Activated CD4-positive, CD25-positive, alpha-beta regulatory T cell treated with anti-CD3 and anti-CD28 coated beads, Interleukin-2, amount 50 U/mL, for 72 hours (primary cell): Measurements from ENCODE around the gene TLR7.

Experiments used
- DNase-seq: peaks from one replicate; pipeline ENCODE4 v3.0.0; 2021

TLR7 gene

DNA sequence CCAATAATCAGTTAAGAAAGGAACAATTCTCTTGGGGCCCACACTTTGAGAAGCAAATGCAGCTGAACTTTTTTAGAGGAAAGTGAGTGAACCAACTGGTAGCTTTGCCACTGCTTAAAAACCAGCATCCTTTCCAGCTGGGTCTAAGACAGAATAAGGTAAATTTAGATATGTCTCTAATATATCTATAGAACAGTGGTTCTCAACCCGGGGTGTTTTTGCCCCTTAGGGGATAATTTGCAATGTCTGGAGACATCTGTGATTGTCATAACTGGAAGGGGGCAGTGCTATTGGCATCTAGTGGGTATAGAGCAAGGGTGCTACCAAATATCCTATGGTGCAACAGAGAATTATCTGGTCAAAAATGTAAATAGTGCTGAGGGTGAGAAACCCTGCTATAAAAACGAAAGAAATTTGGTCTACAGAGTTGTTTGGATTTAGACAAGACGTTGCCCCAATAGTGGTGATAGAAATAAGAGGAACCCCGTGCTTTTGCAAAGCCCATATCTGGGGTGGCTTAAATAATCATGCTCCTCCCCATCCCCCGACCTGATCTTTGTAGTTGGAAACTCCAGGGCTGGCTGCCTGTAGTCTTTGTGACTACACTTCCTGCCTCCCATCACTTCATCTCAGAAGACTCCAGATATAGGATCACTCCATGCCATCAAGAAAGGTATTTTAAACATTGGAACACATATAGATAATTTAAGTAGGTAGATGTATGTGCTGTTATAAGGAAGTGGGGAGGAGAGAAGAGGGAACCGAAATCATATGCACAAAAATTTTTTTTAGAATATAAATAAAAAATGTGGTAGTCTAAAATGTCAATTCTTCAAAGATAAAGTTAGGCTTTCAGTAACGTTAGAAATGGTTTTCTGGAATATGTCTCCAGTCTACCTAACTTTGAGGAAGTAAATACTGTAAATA lies at the start of gene TLR7:
Gene TLR7, plus strand, starts transcription at position 622 of the 927 bp plus-strand sequence. CDS start 507 bp downstream, outside the sequence.
- DNase-seq: no peak

DNA sequence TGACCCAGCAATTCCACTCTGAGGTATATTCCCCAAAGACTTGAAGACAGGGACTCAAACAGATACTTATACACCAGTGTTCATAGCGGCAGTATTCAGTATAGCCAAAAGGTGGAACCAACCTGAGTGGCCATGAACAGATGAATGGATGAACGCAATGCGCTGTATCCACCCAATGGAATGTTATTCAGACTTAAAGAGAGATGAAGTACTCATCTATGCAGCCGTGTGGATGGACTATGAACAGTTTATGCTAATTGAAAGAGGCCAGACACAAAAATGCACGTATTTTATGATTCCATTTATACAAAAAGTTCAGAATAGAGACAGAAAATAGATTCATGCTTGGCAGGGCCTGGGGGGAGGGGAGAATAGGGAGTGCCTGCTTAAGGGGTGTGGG lies 49.3 kb upstream of the TLR7 start:
- DNase-seq: no peak

DNA sequence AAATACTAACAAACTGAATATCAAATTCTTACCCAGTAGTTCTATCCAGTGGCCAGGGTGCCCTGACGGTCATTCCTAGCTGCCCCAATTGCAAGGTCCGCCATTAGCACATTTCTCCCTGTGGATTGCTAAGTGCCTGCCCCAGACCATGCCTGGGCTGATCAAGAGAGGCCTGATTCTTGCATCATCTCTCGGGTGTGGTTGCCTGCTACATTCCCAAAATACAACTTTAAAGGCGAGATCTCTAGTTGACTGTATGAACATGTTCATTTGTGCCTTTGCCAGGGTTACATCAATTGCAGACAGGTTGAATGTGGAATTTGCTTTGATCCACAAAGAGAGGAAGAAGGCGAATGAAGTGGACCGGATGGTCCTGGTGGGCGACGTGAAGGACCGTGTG lies 47.6 kb upstream of the TLR7 start:
- no peak for DNase-seq

DNA sequence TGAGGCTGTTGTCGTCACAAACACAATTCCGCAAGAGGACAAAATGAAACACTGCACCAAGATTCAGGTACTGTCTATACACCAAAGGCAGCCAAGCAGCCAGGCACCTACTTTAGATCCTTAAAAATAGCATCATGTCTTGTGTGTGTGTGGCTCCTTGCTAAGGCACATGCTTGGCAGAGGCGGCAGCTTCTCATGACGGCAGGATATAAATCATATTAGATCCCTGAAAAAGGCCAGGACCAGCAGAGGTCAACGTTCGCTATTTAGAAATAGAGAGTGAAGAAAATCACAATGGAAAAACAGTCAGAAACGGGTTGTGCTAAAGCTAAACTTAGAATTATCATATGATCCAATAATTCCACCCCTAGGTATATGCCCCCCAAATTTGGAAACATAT lies 46.1 kb upstream of the TLR7 start:
- no peak for DNase-seq

DNA sequence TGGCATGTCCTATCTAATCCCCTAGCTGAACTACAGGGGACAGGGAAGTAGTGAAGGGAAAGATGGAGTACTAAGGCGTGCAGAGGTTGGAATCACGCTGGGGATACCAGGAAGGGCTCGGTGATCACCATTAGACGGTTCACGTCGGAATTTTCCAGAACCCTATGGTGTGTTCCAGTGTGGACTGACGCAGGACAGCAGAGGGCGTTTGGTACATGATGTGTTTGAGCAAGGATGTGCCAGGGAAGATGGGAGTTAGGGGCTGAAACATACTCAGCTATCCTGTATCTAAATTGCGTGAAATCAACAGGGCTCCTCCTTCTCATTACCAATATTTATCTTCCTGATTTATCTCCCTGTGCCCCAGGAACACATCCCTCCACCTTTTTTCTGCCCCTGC lies 41.9 kb upstream of the TLR7 start:
- no peak for DNase-seq

DNA sequence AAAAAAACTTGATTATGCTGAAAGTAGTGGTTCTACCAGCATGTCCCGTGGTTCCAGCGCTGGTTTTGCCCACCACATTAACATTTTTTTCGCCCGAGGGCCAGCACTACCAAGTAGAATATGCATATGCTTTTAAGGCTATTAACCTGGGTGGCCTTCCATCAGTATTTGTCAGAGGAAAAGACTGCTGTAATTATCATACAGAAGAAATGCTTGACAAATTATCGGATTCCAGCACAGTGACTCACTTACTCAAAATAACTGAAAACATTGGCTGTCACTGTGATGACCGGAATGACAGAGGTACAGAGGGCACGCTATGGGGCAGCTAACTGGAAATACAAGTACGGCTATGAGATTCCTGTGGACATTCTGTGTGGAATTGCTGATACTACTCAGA lies 41.1 kb upstream of the TLR7 start:
- no peak for DNase-seq

DNA sequence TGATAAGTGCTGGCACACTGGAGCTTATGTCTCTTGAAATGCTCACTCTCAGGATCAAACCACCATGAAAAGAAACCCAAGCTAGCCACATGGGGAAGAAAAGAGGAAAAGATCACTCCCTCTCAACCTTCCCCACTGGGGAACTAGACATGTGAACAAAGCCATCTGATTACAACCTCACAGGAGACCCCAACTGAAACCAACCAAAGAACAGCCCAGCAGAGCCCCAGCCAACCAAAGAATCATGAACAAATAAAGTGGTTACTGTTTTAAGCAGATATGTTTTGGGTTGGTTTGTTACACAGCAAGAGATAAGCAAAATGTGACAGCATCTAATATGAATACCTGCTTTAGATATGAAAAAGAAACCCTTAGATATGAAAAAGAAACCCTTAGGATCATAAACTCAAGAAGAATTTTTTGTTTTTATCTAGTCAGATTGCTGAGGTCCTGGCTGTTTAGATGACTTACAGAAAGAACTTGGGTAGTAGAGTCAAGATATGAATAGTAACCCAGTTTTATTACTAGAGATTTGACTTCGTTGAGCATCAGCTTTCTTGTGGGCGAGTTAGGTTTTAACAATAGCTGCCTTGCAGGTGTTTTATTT lies 23.7 kb upstream of the TLR7 start:
- no peak for DNase-seq

DNA sequence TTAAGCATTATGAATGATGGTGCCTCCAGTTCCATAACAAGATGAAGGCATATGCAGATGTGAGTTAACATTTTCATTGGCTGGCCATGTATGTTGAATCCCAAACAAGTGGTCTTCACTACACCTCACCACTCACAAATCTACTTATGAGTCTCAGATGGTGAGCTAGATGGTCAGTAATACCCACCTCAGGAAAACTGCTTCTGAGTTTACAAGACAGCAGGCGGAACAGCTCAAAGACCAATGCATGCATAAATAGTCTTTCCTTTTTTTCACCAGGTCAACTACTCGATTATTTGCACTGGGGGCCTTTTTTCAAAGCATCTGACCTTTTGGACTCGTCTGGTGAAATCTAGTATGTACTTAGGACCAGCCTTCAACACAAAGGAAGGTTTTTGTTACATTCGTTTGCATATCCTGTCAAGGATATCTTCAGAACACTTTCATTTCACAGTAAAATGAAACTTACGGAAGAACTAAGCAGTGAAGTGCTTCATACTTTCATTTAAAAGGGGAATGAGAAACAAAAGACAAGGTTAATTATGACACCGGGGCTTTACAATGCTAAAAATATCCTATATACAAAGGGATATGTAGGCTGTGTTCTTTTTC lies 23.1 kb upstream of the TLR7 start:
- DNase-seq: no peak

DNA sequence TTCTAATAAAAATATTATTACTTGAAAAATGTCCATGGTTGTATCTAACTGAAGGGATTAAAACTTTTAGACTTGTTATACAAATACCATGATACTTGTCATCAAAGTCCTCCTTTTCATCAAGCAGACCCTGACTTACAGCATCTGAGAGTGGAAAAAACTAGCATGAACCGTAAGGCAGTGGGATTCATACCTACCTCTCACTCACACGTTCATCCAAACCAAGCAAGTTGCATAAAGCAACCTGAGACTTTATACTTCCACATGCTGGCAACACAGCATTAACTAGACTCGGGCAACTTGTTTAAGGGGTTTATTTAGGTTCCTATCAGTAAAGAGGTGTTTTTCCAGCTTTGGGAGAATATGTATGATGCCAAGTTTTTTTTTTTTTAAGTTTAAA lies 22.6 kb upstream of the TLR7 start:
- DNase-seq: no peak

DNA sequence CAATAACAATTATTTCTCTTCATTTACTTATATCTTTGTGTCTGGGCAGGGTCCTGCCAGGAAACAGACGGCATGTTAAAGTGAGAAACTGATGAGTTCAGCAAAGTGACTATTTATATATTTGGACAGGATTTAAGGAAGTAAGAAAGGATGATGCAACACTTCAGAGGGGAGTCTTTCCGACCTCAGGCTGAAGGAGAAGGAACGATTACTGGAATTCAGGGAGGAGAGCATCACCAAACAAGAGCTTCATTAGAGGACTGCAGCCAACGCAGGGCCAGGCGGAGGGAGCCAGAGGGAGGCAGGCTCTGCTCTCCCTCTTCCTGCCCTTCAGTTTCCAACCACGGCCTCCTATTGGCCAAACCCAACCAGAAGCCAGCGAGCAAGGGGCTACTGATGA lies 1.5 kb upstream of the TLR7 start:
- DNase-seq: no peak

DNA sequence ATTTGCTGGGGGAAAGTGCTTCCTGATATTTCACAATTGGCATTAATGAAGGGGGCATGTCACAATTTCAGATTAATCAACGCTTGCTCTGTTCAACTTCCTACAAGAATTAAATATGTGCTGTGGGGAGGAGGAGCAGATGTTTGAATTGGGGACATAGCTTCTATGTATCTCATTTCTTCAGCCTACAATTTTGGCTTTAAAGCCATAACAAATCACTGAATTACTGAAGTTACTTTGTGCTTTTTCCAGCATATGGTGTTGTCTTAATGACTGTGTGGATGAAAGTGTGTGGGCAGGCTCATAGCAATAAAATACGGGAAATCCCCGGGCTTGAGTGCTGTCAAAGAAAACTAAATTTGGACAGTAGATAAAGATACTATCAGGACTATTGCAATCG lies 813 bp downstream of the TLR7 start:
- no peak for DNase-seq

DNA sequence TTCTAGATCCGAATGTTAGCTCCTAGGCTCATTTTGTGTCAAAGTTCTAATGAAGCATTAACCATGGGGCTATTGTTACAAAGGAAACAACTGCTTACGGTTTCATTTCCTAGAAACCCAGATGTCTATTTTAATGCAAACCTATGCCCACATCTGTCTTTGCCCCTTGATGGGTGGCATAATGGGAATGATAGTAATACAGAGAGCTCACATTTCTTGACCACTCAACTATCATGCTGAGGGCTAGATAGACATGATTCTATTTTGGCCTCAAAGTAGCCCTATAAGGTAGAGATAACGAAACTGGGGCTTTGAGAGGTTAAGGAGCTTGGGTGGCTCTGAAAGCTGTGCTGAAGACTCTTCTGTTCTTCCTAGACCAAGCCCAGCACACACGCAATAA lies 1.9 kb downstream of the TLR7 start:
- DNase-seq: no peak

DNA sequence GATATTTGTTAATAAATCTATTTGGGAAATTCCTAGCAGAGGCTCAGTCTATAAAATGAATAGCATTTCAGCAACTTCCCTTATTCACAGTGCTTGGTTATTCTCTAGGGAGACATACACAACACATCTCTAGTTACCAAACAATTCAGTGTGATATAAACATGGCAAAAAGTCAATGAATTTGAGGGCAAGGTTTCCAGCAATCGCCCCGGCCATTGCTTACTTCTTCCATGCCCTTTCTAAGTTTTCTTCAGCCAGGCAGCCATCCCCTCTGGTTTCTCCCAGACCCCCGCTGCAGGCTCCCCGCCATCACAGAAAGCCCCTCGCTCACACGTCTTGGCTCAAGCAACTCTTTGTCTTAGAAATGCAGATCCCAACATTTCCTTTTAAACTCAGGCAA lies 4.4 kb downstream of the TLR7 start:
- DNase-seq: no peak

DNA sequence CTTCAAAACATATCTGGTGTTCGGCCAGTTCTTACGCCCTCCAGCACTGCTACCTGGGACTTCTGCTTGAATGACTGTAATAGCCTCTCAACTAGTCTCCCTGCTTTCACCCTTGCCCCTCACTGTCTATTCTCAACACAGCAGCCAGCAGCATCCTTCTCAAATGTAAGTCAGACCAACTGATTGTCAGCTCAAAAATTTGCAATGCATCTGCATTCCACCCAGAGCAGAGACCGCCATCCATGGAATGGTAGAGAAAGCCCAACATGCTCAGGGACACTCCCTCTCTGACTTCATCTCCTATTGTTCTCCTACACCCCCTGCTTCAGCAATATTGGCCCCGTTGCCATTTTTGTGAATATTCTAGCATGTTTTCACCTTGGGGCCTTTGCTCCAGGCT lies 5.9 kb downstream of the TLR7 start:
- DNase-seq: no peak

DNA sequence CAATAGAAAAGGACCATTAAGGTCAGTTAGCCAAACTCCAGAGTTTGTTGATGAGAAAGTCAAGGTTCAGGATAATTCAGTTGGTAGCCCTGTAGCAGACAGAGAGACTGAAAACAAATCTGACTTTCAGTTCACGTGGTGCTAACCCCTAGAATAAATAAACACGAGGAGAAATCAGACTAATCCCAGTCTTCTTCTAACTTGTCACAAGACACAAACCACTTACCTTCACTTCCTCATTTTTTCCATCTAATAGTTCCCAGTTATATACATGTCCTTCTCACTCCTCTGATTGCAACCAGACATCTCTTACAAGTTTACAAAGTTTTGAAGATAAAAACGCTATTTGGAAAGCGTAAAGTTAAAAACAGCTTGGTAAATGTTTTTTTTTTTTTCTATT lies 7.7 kb downstream of the TLR7 start:
- DNase-seq: no peak

DNA sequence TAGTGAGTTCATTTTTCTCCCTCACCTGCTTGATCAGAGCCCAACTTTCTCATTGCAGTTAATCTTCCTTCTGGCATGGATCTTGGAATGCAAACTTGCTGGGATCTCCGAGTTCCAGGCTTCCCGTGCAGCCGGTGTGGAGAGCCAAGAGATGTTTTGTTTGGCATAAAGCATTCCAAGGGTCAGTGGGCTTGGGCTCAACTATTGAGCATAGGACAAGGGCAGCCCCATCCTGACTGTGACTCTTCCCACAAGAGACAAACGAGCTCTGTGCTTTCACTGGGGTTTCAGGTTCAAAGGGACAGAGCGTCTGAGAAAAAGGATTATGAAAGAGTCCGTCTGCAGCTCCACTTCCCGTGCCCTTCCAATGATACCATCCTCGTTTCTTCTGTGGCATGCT lies 10.5 kb downstream of the TLR7 start:
- DNase-seq: no peak

DNA sequence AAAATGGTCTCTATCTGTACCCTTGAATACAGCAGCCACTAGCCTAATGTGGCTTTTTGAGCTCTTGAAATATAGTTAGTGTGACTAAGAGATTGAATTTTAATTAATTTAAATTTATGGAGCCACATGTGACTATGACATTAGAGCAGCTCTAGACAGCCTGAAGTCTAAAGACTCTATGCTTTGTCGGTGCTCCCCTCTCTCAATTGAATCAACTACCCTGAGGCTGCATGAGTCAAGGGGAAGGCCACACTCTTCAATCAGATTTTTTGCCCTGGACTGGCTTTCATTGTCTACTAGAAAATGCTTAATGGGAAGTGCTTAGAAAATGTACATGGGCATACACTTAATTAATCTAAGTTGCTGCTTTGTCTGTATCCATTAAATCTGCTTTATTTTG lies 11.7 kb downstream of the TLR7 start:
- no peak for DNase-seq

DNA sequence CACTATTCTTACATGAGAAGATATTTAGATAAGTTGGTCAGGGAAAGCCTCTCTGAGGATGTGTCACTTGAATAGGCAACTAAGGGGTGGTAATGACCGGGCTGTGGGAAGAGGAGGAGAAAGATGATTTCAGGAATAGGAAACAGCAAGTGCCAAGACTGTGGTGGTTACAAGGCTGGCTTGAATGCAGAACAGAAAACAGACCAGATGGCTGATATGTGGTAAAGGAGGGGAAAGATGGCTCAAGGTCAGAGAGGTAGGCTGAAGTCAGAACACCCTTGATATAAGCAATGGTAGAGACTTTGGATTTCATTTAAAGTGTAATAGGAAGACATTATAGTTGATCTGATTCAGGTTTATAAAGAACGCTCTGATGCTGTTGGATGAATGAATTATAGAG lies 15.0 kb downstream of the TLR7 start:
- no peak for DNase-seq

DNA sequence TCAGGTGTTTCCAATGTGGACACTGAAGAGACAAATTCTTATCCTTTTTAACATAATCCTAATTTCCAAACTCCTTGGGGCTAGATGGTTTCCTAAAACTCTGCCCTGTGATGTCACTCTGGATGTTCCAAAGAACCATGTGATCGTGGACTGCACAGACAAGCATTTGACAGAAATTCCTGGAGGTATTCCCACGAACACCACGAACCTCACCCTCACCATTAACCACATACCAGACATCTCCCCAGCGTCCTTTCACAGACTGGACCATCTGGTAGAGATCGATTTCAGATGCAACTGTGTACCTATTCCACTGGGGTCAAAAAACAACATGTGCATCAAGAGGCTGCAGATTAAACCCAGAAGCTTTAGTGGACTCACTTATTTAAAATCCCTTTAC lies 18.6 kb downstream of the TLR7 start:
- no peak for DNase-seq

DNA sequence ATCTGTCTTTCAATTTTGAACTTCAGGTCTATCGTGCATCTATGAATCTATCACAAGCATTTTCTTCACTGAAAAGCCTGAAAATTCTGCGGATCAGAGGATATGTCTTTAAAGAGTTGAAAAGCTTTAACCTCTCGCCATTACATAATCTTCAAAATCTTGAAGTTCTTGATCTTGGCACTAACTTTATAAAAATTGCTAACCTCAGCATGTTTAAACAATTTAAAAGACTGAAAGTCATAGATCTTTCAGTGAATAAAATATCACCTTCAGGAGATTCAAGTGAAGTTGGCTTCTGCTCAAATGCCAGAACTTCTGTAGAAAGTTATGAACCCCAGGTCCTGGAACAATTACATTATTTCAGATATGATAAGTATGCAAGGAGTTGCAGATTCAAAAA lies 19.7 kb downstream of the TLR7 start:
- no peak for DNase-seq

DNA sequence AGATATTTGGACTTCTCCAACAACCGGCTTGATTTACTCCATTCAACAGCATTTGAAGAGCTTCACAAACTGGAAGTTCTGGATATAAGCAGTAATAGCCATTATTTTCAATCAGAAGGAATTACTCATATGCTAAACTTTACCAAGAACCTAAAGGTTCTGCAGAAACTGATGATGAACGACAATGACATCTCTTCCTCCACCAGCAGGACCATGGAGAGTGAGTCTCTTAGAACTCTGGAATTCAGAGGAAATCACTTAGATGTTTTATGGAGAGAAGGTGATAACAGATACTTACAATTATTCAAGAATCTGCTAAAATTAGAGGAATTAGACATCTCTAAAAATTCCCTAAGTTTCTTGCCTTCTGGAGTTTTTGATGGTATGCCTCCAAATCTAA lies 20.3 kb downstream of the TLR7 start:
- no peak for DNase-seq

DNA sequence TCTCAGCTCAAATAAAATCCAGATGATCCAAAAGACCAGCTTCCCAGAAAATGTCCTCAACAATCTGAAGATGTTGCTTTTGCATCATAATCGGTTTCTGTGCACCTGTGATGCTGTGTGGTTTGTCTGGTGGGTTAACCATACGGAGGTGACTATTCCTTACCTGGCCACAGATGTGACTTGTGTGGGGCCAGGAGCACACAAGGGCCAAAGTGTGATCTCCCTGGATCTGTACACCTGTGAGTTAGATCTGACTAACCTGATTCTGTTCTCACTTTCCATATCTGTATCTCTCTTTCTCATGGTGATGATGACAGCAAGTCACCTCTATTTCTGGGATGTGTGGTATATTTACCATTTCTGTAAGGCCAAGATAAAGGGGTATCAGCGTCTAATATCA lies 20.9 kb downstream of the TLR7 start:
- DNase-seq: no peak

DNA sequence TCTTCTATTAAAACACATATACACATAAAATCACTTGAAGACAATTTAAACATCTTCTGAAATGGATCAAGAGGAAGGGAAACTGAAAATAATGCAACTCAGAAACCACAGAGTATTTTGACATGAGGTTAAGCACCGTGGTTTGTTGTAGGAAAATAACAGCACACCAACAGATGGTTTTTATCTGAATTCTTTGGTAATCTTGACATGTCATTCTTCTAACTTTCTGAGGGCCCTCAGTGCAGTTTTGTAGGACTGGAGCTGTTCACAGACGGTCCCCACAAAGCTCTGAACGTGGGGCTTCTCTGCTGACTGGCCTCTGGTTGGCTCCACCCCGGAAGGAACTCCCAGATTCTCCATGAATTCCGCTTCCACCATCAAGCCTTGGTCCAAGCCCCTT lies 23.6 kb downstream of the TLR7 start:
- DNase-seq: no peak

DNA sequence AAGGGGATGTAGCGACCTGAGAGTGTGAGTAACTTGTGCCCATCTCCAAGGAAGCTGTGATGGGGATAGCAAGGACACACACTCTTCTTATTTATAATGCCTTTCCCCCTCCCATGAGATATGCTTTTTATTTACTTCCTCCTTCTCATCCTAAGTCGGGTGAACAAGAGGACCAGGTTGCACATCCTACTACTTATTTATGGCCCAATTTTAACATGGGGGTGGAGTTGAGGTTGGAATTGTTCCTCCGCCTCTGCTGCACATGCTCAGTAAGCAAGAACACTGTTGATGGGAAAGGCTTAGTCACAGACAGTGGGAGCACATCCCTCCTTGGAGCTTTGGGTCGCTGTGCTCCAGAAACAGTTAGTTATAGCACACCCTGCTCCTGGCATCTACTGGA lies 24.3 kb downstream of the TLR7 start:
- DNase-seq: no peak
